ENCODE measurements around the gene MCF2L. TPM values are rescaled to one million over a fixed set of nuclear protein-coding genes. Genes with fewer than 3 reads are reported as not detected.

MCF2L gene
- total and polyA plus RNA-seq, 7 experiments from 2014 or later, result 0.51 to 32.6 (median 19.7) TPM

- Mint-ChIP-seq H3K36me3 (peaks cover 0 to 49% (median 32%) of the 10 kb centered on the region in 5 donors), H3K4me1 (peaks cover 0 to 3% (median 0%) of the 10 kb centered on the region in 7 donors), H3K9me3 (peaks cover 0 to 10% (median 0%) of the 10 kb centered on the region in 11 donors), H3K27ac (no peak overlapping the region), H3K4me3 (no peak overlapping the region), H3K27me3 (no peaks in the 10 kb centered on the region)
- no peaks in the 10 kb centered on the region for H3K27me3 ChIP-seq (ENCODE audit: control insufficient read depth in 2 of 2, insufficient read depth in 2 of 2, low read length in 2 of 2)
- H3K27ac ChIP-seq (ENCODE audit: low read depth, low read length), result no peak overlapping the region
- no peaks in the 10 kb centered on the region for H3K9me3 ChIP-seq (ENCODE audit: control insufficient read depth in 2 of 3, low read length in 3 of 3)
- intact Hi-C loops (cut with micrococcal nuclease), result no loop called here
- CTCF ChIA-PET, result no interaction called here
- H3K36me3 ChIP-seq (ENCODE audit: control insufficient read depth in 2 of 3, insufficient read depth in 3 of 3, low read length in 3 of 3), result peaks cover 0 to 43% (median 0%) of the 10 kb centered on the region in 3 experiments
- POLR2A ChIA-PET, result no interaction called here
- DNase-seq (no peak), ATAC-seq (no peak)
- no peak overlapping the region for H3K4me3 ChIP-seq (ENCODE audit: low read length)
- H3K4me1 ChIP-seq (ENCODE audit: control insufficient read depth in 2 of 2, insufficient read depth in 2 of 2, low read length in 2 of 2), result no peaks in the 10 kb centered on the region
These were observed 101.8 kb downstream of the MCF2L start for GRCh38 chr13:113070855-113071254.

- ChIA-PET POLR2A (no interaction called here), CTCF (no interaction called here)
- intact Hi-C loops (cut with micrococcal nuclease), result no loop called here
- Histone ChIP-seq H3K27me3 (ENCODE audit: control insufficient read depth in 2 of 2, insufficient read depth in 2 of 2, low read length in 2 of 2) (no peaks in the 10 kb centered on the region), H3K36me3 (ENCODE audit: control insufficient read depth in 2 of 3, insufficient read depth in 3 of 3, low read length in 3 of 3) (peaks cover 0 to 50% (median 0%) of the 10 kb centered on the region in 3 experiments), H3K4me3 (ENCODE audit: low read length) (no peak overlapping the region), H3K4me1 (ENCODE audit: control insufficient read depth in 2 of 2, insufficient read depth in 2 of 2, low read length in 2 of 2) (no peaks in the 10 kb centered on the region), H3K9me3 (ENCODE audit: control insufficient read depth in 2 of 3, low read length in 3 of 3) (no peaks in the 10 kb centered on the region), H3K27ac (ENCODE audit: low read depth, low read length) (no peak overlapping the region)
- no peaks in the 10 kb centered on the region for H3K27me3 Mint-ChIP-seq
- peaks cover 0 to 51% (median 33%) of the 10 kb centered on the region in 5 donors for H3K36me3 Mint-ChIP-seq
- ATAC-seq (no peak), DNase-seq (no peak)
- peaks cover 0 to 10% (median 0%) of the 10 kb centered on the region in 11 donors for H3K9me3 Mint-ChIP-seq
- no peak overlapping the region for H3K4me3 Mint-ChIP-seq
- H3K27ac Mint-ChIP-seq, result peak overlapping the region in 1 of 9 donors; percentile 15
- no peaks in the 10 kb centered on the region for H3K4me1 Mint-ChIP-seq
These were observed 103.4 kb downstream of the MCF2L start for GRCh38 chr13:113072376-113072775.

GRCh38 chr13:113073942-113074341, 104.9 kb downstream of the MCF2L start:
- H3K4me3 Mint-ChIP-seq, result no peak overlapping the region
- CTCF ChIA-PET, result no interaction called here

GRCh38 chr13:113074401-113074800, 105.4 kb downstream of the MCF2L start:
- ChIA-PET POLR2A (no interaction called here), CTCF (no interaction called here)
- Mint-ChIP-seq H3K4me1 (no peaks in the 10 kb centered on the region), H3K27me3 (no peaks in the 10 kb centered on the region), H3K27ac (no peak overlapping the region), H3K4me3 (no peak overlapping the region), H3K9me3 (peaks cover 0 to 10% (median 0%) of the 10 kb centered on the region in 11 donors), H3K36me3 (peaks cover 0 to 58% (median 36%) of the 10 kb centered on the region in 5 donors)
- Histone ChIP-seq H3K4me1 (ENCODE audit: control insufficient read depth in 2 of 2, insufficient read depth in 2 of 2, low read length in 2 of 2) (no peaks in the 10 kb centered on the region), H3K4me3 (ENCODE audit: low read length) (no peak overlapping the region), H3K9me3 (ENCODE audit: control insufficient read depth in 2 of 3, low read length in 3 of 3) (no peaks in the 10 kb centered on the region), H3K27me3 (ENCODE audit: control insufficient read depth in 2 of 2, insufficient read depth in 2 of 2, low read length in 2 of 2) (no peaks in the 10 kb centered on the region), H3K36me3 (ENCODE audit: control insufficient read depth in 2 of 3, insufficient read depth in 3 of 3, low read length in 3 of 3) (peaks cover 0 to 65% (median 0%) of the 10 kb centered on the region in 3 experiments), H3K27ac (ENCODE audit: low read depth, low read length) (no peak overlapping the region)
- no peak for ATAC-seq
- intact Hi-C loops (cut with micrococcal nuclease), result no loop called here
- DNase-seq, result no peak

More at GRCh38 chr13:113073942-113074341, 104.9 kb downstream of the MCF2L start:
- H3K9me3 Mint-ChIP-seq, result peaks cover 0 to 10% (median 0%) of the 10 kb centered on the region in 11 donors
- H3K27me3 ChIP-seq (ENCODE audit: control insufficient read depth in 2 of 2, insufficient read depth in 2 of 2, low read length in 2 of 2), result no peaks in the 10 kb centered on the region
- H3K27ac Mint-ChIP-seq, result no peak overlapping the region
- intact Hi-C loops (cut with micrococcal nuclease), result no loop called here
- H3K9me3 ChIP-seq (ENCODE audit: control insufficient read depth in 2 of 3, low read length in 3 of 3), result no peaks in the 10 kb centered on the region
- no peaks in the 10 kb centered on the region for H3K27me3 Mint-ChIP-seq
- peaks cover 0 to 55% (median 36%) of the 10 kb centered on the region in 5 donors for H3K36me3 Mint-ChIP-seq
- no peak overlapping the region for H3K27ac ChIP-seq (ENCODE audit: low read depth, low read length)
- no peaks in the 10 kb centered on the region for H3K4me1 ChIP-seq (ENCODE audit: control insufficient read depth in 2 of 2, insufficient read depth in 2 of 2, low read length in 2 of 2)
- peaks cover 0 to 65% (median 0%) of the 10 kb centered on the region in 3 experiments for H3K36me3 ChIP-seq (ENCODE audit: control insufficient read depth in 2 of 3, insufficient read depth in 3 of 3, low read length in 3 of 3)
- H3K4me3 ChIP-seq (ENCODE audit: low read length), result no peak overlapping the region
- H3K4me1 Mint-ChIP-seq, result no peaks in the 10 kb centered on the region
- POLR2A ChIA-PET, result no interaction called here
- ATAC-seq (no peak), DNase-seq (no peak)

- Histone ChIP-seq H3K4me1 (ENCODE audit: control insufficient read depth in 2 of 2, insufficient read depth in 2 of 2, low read length in 2 of 2) (no peaks in the 10 kb centered on the region), H3K9me3 (ENCODE audit: control insufficient read depth in 2 of 3, low read length in 3 of 3) (no peaks in the 10 kb centered on the region), H3K27ac (ENCODE audit: low read depth, low read length) (no peak overlapping the region), H3K27me3 (ENCODE audit: control insufficient read depth in 2 of 2, insufficient read depth in 2 of 2, low read length in 2 of 2) (no peaks in the 10 kb centered on the region), H3K4me3 (ENCODE audit: low read length) (no peak overlapping the region), H3K36me3 (ENCODE audit: control insufficient read depth in 2 of 3, insufficient read depth in 3 of 3, low read length in 3 of 3) (peaks cover 0 to 65% (median 0%) of the 10 kb centered on the region in 3 experiments)
- Mint-ChIP-seq H3K27ac (no peak overlapping the region), H3K4me1 (no peaks in the 10 kb centered on the region), H3K9me3 (peaks cover 0 to 10% (median 0%) of the 10 kb centered on the region in 11 donors), H3K36me3 (peaks cover 0 to 59% (median 36%) of the 10 kb centered on the region in 5 donors), H3K4me3 (no peak overlapping the region), H3K27me3 (no peaks in the 10 kb centered on the region)
- ChIA-PET POLR2A (no interaction called here), CTCF (no interaction called here)
- ATAC-seq, result no peak
- no peak for DNase-seq
- intact Hi-C loops (cut with micrococcal nuclease), result no loop called here
These were observed 105.9 kb downstream of the MCF2L start for GRCh38 chr13:113074876-113075275.

GRCh38 chr13:113075711-113076110, 106.7 kb downstream of the MCF2L start:
- Mint-ChIP-seq H3K27me3 (no peaks in the 10 kb centered on the region), H3K27ac (peak overlapping the region in 1 of 9 donors; percentile 6), H3K36me3 (peaks cover 0 to 53% (median 30%) of the 10 kb centered on the region in 5 donors), H3K4me3 (no peak overlapping the region), H3K4me1 (no peaks in the 10 kb centered on the region), H3K9me3 (peaks cover 0 to 10% (median 0%) of the 10 kb centered on the region in 11 donors)
- DNase-seq (no peak), ATAC-seq (peak; percentile 24)
- peaks cover 0 to 56% (median 0%) of the 10 kb centered on the region in 3 experiments for H3K36me3 ChIP-seq (ENCODE audit: control insufficient read depth in 2 of 3, insufficient read depth in 3 of 3, low read length in 3 of 3)
- H3K9me3 ChIP-seq (ENCODE audit: control insufficient read depth in 2 of 3, low read length in 3 of 3), result no peaks in the 10 kb centered on the region
- CTCF ChIA-PET, result no interaction called here
- no peaks in the 10 kb centered on the region for H3K4me1 ChIP-seq (ENCODE audit: control insufficient read depth in 2 of 2, insufficient read depth in 2 of 2, low read length in 2 of 2)
- H3K4me3 ChIP-seq (ENCODE audit: low read length), result no peak overlapping the region
- intact Hi-C loops (cut with micrococcal nuclease), result no loop called here
- POLR2A ChIA-PET, result no interaction called here
- H3K27ac ChIP-seq (ENCODE audit: low read depth, low read length), result no peak overlapping the region
- no peaks in the 10 kb centered on the region for H3K27me3 ChIP-seq (ENCODE audit: control insufficient read depth in 2 of 2, insufficient read depth in 2 of 2, low read length in 2 of 2)

- DNase-seq (no peak), ATAC-seq (no peak)
- Mint-ChIP-seq H3K27ac (no peak overlapping the region), H3K4me1 (no peaks in the 10 kb centered on the region), H3K27me3 (no peaks in the 10 kb centered on the region), H3K9me3 (peaks cover 0 to 2% (median 0%) of the 10 kb centered on the region in 11 donors), H3K36me3 (peaks cover 0 to 45% (median 19%) of the 10 kb centered on the region in 5 donors), H3K4me3 (no peak overlapping the region)
- H3K4me1 ChIP-seq (ENCODE audit: control insufficient read depth in 2 of 2, insufficient read depth in 2 of 2, low read length in 2 of 2), result no peaks in the 10 kb centered on the region
- ChIA-PET CTCF (no interaction called here), POLR2A (no interaction called here)
- no peaks in the 10 kb centered on the region for H3K9me3 ChIP-seq (ENCODE audit: control insufficient read depth in 2 of 3, low read length in 3 of 3)
- H3K4me3 ChIP-seq (ENCODE audit: low read length), result no peak overlapping the region
- intact Hi-C loops (cut with micrococcal nuclease), result no loop called here
- peaks cover 0 to 49% (median 0%) of the 10 kb centered on the region in 3 experiments for H3K36me3 ChIP-seq (ENCODE audit: control insufficient read depth in 2 of 3, insufficient read depth in 3 of 3, low read length in 3 of 3)
- H3K27ac ChIP-seq (ENCODE audit: low read depth, low read length), result no peak overlapping the region
- no peaks in the 10 kb centered on the region for H3K27me3 ChIP-seq (ENCODE audit: control insufficient read depth in 2 of 2, insufficient read depth in 2 of 2, low read length in 2 of 2)
These were observed 107.8 kb downstream of the MCF2L start for GRCh38 chr13:113076681-113077401.

Measured in naive thymus-derived CD4-positive, alpha-beta T cell (primary cell).